M059J (cell line): ENCODE measurements around the gene EZH2. TPM values are rescaled to one million over a fixed set of nuclear protein-coding genes. Genes with fewer than 3 reads are reported as not detected.

Experiments used
- DNase-seq: peaks from one replicate; pipeline ENCODE4 v3.0.0-alpha.2; 2012; ENCODE audit warnings: low read depth
- total RNA-seq: library from RNA; depleted of rRNA; stranded (reverse); fragments of >200 nt; shearing (Covaris generic); gene quantifications from 2 replicates; pipeline ENCODE4 v1.2.3, GENCODE V29; 2014

Gene EZH2
- total RNA-seq, 1 experiment from 2014 or later: 37.1 TPM

- DNase-seq: no peak
These were observed 14.9 kb upstream of the EZH2 start for GRCh38 chr7:148898845-148899484.

- DNase-seq: no peak
These were observed 10.5 kb upstream of the EZH2 start for GRCh38 chr7:148894591-148894990.

GRCh38 chr7:148893071-148893470 is 9.0 kb upstream of the EZH2 start:
- no peak for DNase-seq

GRCh38 chr7:148888300-148888699 is 4.2 kb upstream of the EZH2 start:
- no peak for DNase-seq

GRCh38 chr7:148886844-148887243 is 2.8 kb upstream of the EZH2 start:
- DNase-seq: no peak

- peak; percentile 90 for DNase-seq
These were observed 370 bp upstream of the EZH2 start for GRCh38 chr7:148884299-148885022.

GRCh38 chr7:148883266-148884048 is 634 bp downstream of the EZH2 start:
- DNase-seq: peak; percentile 31

- peak; percentile 32 for DNase-seq
These were observed 1.2 kb downstream of the EZH2 start for GRCh38 chr7:148882841-148883265.

- no peak for DNase-seq
These were observed 1.9 kb downstream of the EZH2 start for GRCh38 chr7:148882192-148882591.

- no peak for DNase-seq
These were observed 5.8 kb downstream of the EZH2 start for GRCh38 chr7:148878317-148878716.

- DNase-seq: no peak
These were observed 6.6 kb downstream of the EZH2 start for GRCh38 chr7:148877517-148877916.

GRCh38 chr7:148872188-148872587 is 11.9 kb downstream of the EZH2 start:
- no peak for DNase-seq

GRCh38 chr7:148871551-148871950 is 12.5 kb downstream of the EZH2 start:
- no peak for DNase-seq

- DNase-seq: no peak
These were observed 13.1 kb downstream of the EZH2 start for GRCh38 chr7:148871030-148871429.

GRCh38 chr7:148868378-148868674 is 15.8 kb downstream of the EZH2 start:
- DNase-seq: no peak

GRCh38 chr7:148867596-148868377 is 16.3 kb downstream of the EZH2 start:
- DNase-seq: no peak

GRCh38 chr7:148866362-148866761 is 17.7 kb downstream of the EZH2 start:
- no peak for DNase-seq

GRCh38 chr7:148865283-148865682 is 18.8 kb downstream of the EZH2 start:
- no peak for DNase-seq

GRCh38 chr7:148863324-148863723 is 20.8 kb downstream of the EZH2 start:
- DNase-seq: no peak

GRCh38 chr7:148862481-148862880 is 21.6 kb downstream of the EZH2 start:
- no peak for DNase-seq

GRCh38 chr7:148858489-148858888 is 25.6 kb downstream of the EZH2 start:
- no peak for DNase-seq

GRCh38 chr7:148856891-148857290 is 27.2 kb downstream of the EZH2 start:
- no peak for DNase-seq
